Body of pancreas (tissue), 4 donors: Measurements from ENCODE around the gene KLHDC7B. TPM values are rescaled to one million over a fixed set of nuclear protein-coding genes. Genes with fewer than 3 reads are reported as not detected.
"Not testable (repeated sequence)": the region's sequence is repeated elsewhere in the genome, so short reads cannot be mapped to it uniquely, and the experiment has no call there.

Experiments used
- ATAC-seq: fragments of 150-250 bp; one replicate; pipeline ENCODE4 v1.9.1; 2016
- DNase-seq, 4 donors: peaks; one replicate each; pipeline ENCODE4 v3.0.0-alpha.2; 2019
- H3K27ac ChIP-seq, 4 donors: fragments of 200-600 bp; sonication (generic); 1 replicate in 3 of 4; 2 replicates in 1 of 4; pipeline versions ENCODE4 v1.5.1 to v1.6.1; 2016 to 2019; ENCODE audit warnings: mild to moderate bottlenecking in 1 of 4, mixed read lengths in 1 of 4, moderate library complexity in 1 of 4
- H3K27me3 ChIP-seq, 2 donors: fragments of 200-600 bp; sonication (generic); one replicate each; pipeline ENCODE4 v1.6.0; 2016; ENCODE audit warnings: mild to moderate bottlenecking in 1 of 2
- H3K36me3 ChIP-seq, 2 donors: fragments of 200-600 bp; sonication (generic); replicated peaks in 1 of 2; 2 replicates each; pipeline ENCODE4 v1.5.1; 2016; ENCODE audit warnings: low read depth in 2 of 2; ENCODE audit not compliant: insufficient read depth in 1 of 2
- H3K4me1 ChIP-seq: fragments of 200-600 bp; sonication (generic); one replicate; pipeline ENCODE4 v1.6.0; 2016
- H3K4me3 ChIP-seq, 2 donors: fragments of 200-600 bp; sonication (generic); 1 replicate in 1 of 2; 2 replicates in 1 of 2; pipeline ENCODE4 v1.5.1; 2016 to 2019
- H3K9me3 ChIP-seq, 3 donors: fragments of 200-600 bp; sonication (generic); 1 replicate in 2 of 3; 2 replicates in 1 of 3; pipeline ENCODE4 v1.5.1; 2016
- POLR2A ChIP-seq, 3 donors: fragments of 450-650 bp; IDR thresholded peaks; one replicate each; pipeline ENCODE4 v1.6.1; 2016; ENCODE audit warnings: antibody characterized with exemption in 3 of 3, mild to moderate bottlenecking in 2 of 3
- WGBS, 2 donors: methylation state at CpG; one replicate each; pipeline ENCODE4 v1.1.5; 2017; 5-methylcytosine and 5-hydroxymethylcytosine counted together
- intact Hi-C: fragments of 100-400 bp; cut with DNase I; formaldehyde crosslinking; loops from one replicate; pipeline ENCODE4 v1.15.1; 2023
- total RNA-seq, 2 donors: library from RNA; depleted of rRNA; stranded (reverse); fragments of >200 nt; gene quantifications; one replicate each; pipeline ENCODE4 v1.1.0, GENCODE V29; 2016
- TF ChIP-seq, protein P1 (sequence below), 7 experiments: fragments of 450-650 bp in 4 of 7; fragments of 200-600 bp in 3 of 7; sonication (generic) in 3 of 7; IDR thresholded peaks; one replicate each; pipeline ENCODE4 v1.5.1; 2016 to 2019; ENCODE audit warnings: antibody characterized with exemption in 7 of 7

Gene KLHDC7B
- total RNA-seq, 2 donors from 2014 or later = not detected

DNA sequence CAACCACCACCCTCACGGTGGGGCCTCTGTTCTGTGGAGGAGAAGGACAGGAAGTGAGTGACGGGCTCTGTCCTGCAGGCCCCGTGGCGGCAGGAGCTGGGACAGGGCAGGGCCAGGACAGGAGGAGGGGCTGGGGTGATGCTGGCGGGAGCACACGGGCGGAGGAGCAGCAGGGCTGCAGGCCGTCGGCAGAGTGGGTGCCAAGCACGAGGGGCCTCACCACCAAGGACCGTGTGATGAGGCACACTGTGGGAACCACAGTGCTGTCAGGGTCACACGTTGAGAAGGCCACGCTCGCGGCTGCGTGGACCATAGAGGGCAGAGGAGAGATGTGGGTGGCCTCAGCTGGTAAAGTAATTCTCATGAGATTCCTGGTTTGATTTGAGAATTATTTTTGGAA is 28.8 kb upstream of the KLHDC7B start:
- H3K27me3 ChIP-seq = no peaks in the 10 kb centered on the region
- H3K36me3 ChIP-seq = peaks cover 0 to 5% of the 10 kb centered on the region in 2 donors
- ATAC-seq (no peak), DNase-seq (no peak)
- 43 to 77% methylated on average over 1 to 16 of the region's 16 CpGs for WGBS, 2 donors
- intact Hi-C loops = no loop called here
- no peak overlapping the region for H3K4me3 ChIP-seq
- no peaks in the 10 kb centered on the region for H3K9me3 ChIP-seq
- no peaks in the 10 kb centered on the region for H3K4me1 ChIP-seq
- TF ChIP-seq, protein P1, sequence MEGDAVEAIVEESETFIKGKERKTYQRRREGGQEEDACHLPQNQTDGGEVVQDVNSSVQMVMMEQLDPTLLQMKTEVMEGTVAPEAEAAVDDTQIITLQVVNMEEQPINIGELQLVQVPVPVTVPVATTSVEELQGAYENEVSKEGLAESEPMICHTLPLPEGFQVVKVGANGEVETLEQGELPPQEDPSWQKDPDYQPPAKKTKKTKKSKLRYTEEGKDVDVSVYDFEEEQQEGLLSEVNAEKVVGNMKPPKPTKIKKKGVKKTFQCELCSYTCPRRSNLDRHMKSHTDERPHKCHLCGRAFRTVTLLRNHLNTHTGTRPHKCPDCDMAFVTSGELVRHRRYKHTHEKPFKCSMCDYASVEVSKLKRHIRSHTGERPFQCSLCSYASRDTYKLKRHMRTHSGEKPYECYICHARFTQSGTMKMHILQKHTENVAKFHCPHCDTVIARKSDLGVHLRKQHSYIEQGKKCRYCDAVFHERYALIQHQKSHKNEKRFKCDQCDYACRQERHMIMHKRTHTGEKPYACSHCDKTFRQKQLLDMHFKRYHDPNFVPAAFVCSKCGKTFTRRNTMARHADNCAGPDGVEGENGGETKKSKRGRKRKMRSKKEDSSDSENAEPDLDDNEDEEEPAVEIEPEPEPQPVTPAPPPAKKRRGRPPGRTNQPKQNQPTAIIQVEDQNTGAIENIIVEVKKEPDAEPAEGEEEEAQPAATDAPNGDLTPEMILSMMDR (IDR thresholded peaks at IDR 0.05) = no peak
- no peak for TF ChIP-seq POLR2A (IDR thresholded peaks at IDR 0.05)
- no peak overlapping the region for H3K27ac ChIP-seq

DNA sequence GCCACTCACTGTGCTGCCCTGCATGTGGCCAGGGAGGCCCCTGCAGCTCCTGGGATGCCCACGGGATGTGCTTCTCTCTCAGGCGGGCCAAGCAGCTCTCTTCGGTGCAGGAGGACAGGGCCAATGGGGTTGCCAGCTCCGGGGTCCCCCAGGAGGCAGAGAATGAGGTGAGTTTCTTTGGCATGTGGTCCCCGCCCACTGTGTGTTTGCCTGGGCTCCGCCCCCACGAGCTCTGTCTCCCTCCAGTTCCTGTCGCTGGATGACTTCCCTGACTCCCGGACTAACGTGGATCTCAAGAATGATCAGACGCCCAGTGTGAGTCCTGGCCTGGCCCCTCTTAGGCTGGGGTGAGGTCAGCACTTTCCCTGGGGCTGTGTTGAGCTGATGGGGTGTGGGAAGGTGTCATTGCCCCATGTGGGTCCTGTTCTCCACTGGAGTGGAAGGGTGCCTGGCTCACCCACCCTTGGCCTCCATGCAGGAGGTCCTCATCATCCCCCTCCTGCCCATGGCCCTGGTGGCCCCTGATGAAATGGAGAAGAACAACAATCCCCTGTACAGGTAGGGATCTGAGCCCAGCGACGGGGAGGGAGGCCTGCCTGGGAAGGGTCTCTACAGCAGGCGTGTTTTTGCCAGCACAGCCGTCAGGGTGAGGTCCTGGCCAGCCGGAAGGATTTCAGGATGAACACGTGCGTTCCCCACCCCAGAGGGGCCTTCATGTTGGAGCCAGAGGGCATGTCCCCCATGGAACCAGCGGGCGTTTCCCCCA is 28.0 kb upstream of the KLHDC7B start:
- H3K27ac ChIP-seq = no peak overlapping the region
- intact Hi-C loops = no loop called here
- no peak for ATAC-seq
- no peak for TF ChIP-seq POLR2A (IDR thresholded peaks at IDR 0.05)
- TF ChIP-seq, protein P1 (IDR thresholded peaks at IDR 0.05) = no peak
- H3K4me3 ChIP-seq = no peak overlapping the region
- no peaks in the 10 kb centered on the region for H3K9me3 ChIP-seq
- H3K36me3 ChIP-seq = peaks cover 0 to 5% of the 10 kb centered on the region in 2 donors
- WGBS, 2 donors = 79 to 87% methylated on average over 9 to 19 of the region's 20 CpGs
- H3K27me3 ChIP-seq = no peaks in the 10 kb centered on the region
- no peak for DNase-seq
- no peaks in the 10 kb centered on the region for H3K4me1 ChIP-seq

- intact Hi-C loops = no loop called here
- H3K27me3 ChIP-seq = no peaks in the 10 kb centered on the region
- 93% methylated on average over 7 of the region's 7 CpGs; no CpG with 5 or more reads in 1 of the 2 donors for WGBS, 2 donors
- H3K27ac ChIP-seq = no peak overlapping the region
- no peaks in the 10 kb centered on the region for H3K4me1 ChIP-seq
- DNase-seq (no peak), ATAC-seq (no peak)
- no peaks in the 10 kb centered on the region for H3K9me3 ChIP-seq
- H3K4me3 ChIP-seq = no peak overlapping the region
- H3K36me3 ChIP-seq = peaks cover 0 to 12% of the 10 kb centered on the region in 2 donors
- TF ChIP-seq POLR2A (IDR thresholded peaks at IDR 0.05) = no peak
- TF ChIP-seq, protein P1 (IDR thresholded peaks at IDR 0.05) = no peak
These were observed 27.1 kb upstream of the KLHDC7B start for GRCh38 chr22:50518606-50519005.

DNA sequence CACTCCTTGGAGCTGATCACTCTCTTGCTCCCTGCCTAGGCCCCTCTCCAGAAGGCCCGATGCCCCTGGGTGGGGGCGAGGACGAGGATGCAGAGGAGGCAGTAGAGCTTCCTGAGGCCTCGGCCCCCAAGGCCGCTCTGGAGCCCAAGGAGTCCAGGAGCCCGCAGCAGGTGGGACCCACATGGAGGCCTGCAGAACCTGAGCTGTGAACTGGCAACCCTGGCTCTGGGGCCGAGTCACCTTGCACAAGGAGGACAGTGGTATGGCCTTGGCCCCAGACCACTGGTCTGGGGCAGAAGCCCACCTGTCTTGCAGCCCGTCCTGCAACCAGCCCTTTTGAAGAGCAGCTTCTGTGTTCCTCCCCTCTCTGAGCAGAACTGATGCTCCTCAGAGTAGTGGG is 26.5 kb upstream of the KLHDC7B start:
- ATAC-seq = no peak
- 96 to 100% methylated on average over 1 to 8 of the region's 8 CpGs for WGBS, 2 donors
- TF ChIP-seq POLR2A (IDR thresholded peaks at IDR 0.05) = no peak
- TF ChIP-seq, protein P1 (IDR thresholded peaks at IDR 0.05) = no peak
- Histone ChIP-seq H3K4me1 (peaks cover 4% of the 10 kb centered on the region), H3K36me3 (peaks cover 0 to 12% of the 10 kb centered on the region in 2 donors), H3K9me3 (no peaks in the 10 kb centered on the region), H3K27ac (no peak overlapping the region), H3K4me3 (no peak overlapping the region), H3K27me3 (no peaks in the 10 kb centered on the region)
- DNase-seq = no peak
- intact Hi-C loops = no loop called here

- H3K27me3 ChIP-seq, DNase-seq, H3K4me3 ChIP-seq, H3K27ac ChIP-seq, intact Hi-C loops, H3K9me3 ChIP-seq, ATAC-seq: not testable (repeated sequence)
- peaks cover 15% of the 10 kb centered on the region for H3K4me1 ChIP-seq
- H3K36me3 ChIP-seq = peaks cover 0 to 12% of the 10 kb centered on the region in 2 donors
- 93 to 98% methylated on average over 8 of the region's 8 CpGs for WGBS, 2 donors
These were observed 25.5 kb upstream of the KLHDC7B start for GRCh38 chr22:50520184-50520583.
